GM12878 (cell line): ENCODE results near the gene GNAO1. TPM values are rescaled to one million over a fixed set of nuclear protein-coding genes. Genes with fewer than 3 reads are reported as not detected.

Source experiments
- ATAC-seq: fragments of 200-7000 bp; cut with Tn5 transposase; 3 replicates; pipeline ENCODE4 v1.9.1; 2020; ENCODE audit warnings: mild to moderate bottlenecking, moderate library complexity
- BruUV-seq: library from RNA; stranded (reverse); fragments of 400-500 nt; replicated peaks from 2 replicates; lab custom pipeline; 2021; lab: Mats Ljungman, UMichigan
- CTCF ChIA-PET: fragments of 300-600 bp; sonication (Branson Sonifier 250); formaldehyde crosslinking; extraction: SDS; loops from one replicate; lab custom pipeline; 2021; ENCODE audit warnings: inconsistent platforms; lab: Yijun Ruan, JAX
- POLR2A ChIA-PET: fragments of 350-600 bp; formaldehyde crosslinking; extraction: SDS; loops from one replicate; lab custom pipeline; 2021; ENCODE audit warnings: inconsistent platforms; lab: Charles Lee
- RAD21 ChIA-PET: fragments of 300-600 bp; sonication (Branson Sonifier 250); formaldehyde crosslinking; loops from one replicate; lab custom pipeline; 2023; ENCODE audit warnings: antibody characterized with exemption; ENCODE audit not compliant: unreplicated experiment; lab: Charles Lee
- SMC1A ChIA-PET: fragments of 300-600 bp; sonication (Branson Sonifier 250); formaldehyde crosslinking; loops from one replicate; lab custom pipeline; 2023; ENCODE audit not compliant: unreplicated experiment, uncharacterized antibody; lab: Charles Lee
- DNase-seq: peaks from one replicate; pipeline ENCODE4 v3.0.0-alpha.2; 2011; ENCODE audit warnings: low read depth, low spot score
- FAIRE-seq: peaks from 3 replicates; lab custom pipeline; 2011; peaks lifted over from hg19 to GRCh38; lab: Jason Lieb, UNC
- H2AFZ ChIP-seq: 2 replicates; pipeline ENCODE4 v1.6.0; 2011; ENCODE audit warnings: low read depth, low read length, control low read depth; ENCODE audit not compliant: control insufficient read depth
- H3K27ac ChIP-seq: 2 replicates; pipeline ENCODE4 v1.5.1; 2011; ENCODE audit warnings: control low read depth; ENCODE audit not compliant: control insufficient read depth, insufficient read depth
- H3K27me3 ChIP-seq, 2 experiments: replicated peaks in 1 of 2; 2 replicates each; pipeline versions ENCODE4 v1.6.0 to v1.6.1; 2011; ENCODE audit warnings: low read length in 1 of 2; ENCODE audit not compliant: control insufficient read depth in 2 of 2, insufficient read depth in 2 of 2
- H3K36me3 ChIP-seq, 2 experiments: 2 replicates each; pipeline ENCODE4 v1.5.1; 2011; ENCODE audit warnings: low read length in 1 of 2; ENCODE audit not compliant: control insufficient read depth in 2 of 2, insufficient read depth in 2 of 2
- H3K4me1 ChIP-seq: 2 replicates; pipeline ENCODE4 v1.6.1; 2011; ENCODE audit warnings: mild to moderate bottlenecking, low read length, moderate library complexity, mixed read lengths; ENCODE audit not compliant: control insufficient read depth, insufficient read depth
- H3K4me2 ChIP-seq: 2 replicates; pipeline ENCODE4 v1.6.0; 2011; ENCODE audit warnings: control low read depth; ENCODE audit not compliant: control insufficient read depth, insufficient read depth
- H3K4me3 ChIP-seq: fragments of 200-600 bp; sonication (generic); 2 replicates; pipeline ENCODE4 v1.5.1; 2016
- H3K79me2 ChIP-seq: 2 replicates; pipeline ENCODE4 v1.6.0; 2011; ENCODE audit warnings: low read length; ENCODE audit not compliant: control insufficient read depth, insufficient read depth
- H3K9ac ChIP-seq: 2 replicates; pipeline ENCODE4 v1.8.0; 2011; ENCODE audit warnings: low read length, control low read depth, mixed read lengths; ENCODE audit not compliant: control insufficient read depth, insufficient read depth
- H3K9me3 ChIP-seq: replicated peaks from 3 replicates; pipeline ENCODE4 v1.5.1; 2011; ENCODE audit warnings: mild to moderate bottlenecking, low read length; ENCODE audit not compliant: control insufficient read depth, insufficient read depth
- H4K20me1 ChIP-seq: 2 replicates; pipeline ENCODE4 v1.6.0; 2011; ENCODE audit not compliant: control insufficient read depth, insufficient read depth
- BACH1 ChIP-seq: fragments of 450-650 bp; IDR thresholded peaks from 2 replicates; pipeline ENCODE4 v1.6.1; 2017; ENCODE audit warnings: mild to moderate bottlenecking, borderline replicate concordance
- CBFB ChIP-seq: IDR thresholded peaks from 2 replicates; pipeline ENCODE4 v1.6.1; 2016; ENCODE audit warnings: antibody characterized with exemption, low read depth
- CUX1 ChIP-seq: IDR thresholded peaks from 2 replicates; pipeline ENCODE4 v1.6.1; 2012; ENCODE audit warnings: improper control_type of control experiment, low read depth, low read length; ENCODE audit not compliant: insufficient replicate concordance
- ESRRA ChIP-seq: IDR thresholded peaks from 2 replicates; pipeline ENCODE4 v1.6.1; 2012; ENCODE audit warnings: mild to moderate bottlenecking, low read length, improper control_type of control experiment
- FOXM1 ChIP-seq: IDR thresholded peaks from 2 replicates; pipeline ENCODE4 v1.6.1; 2012; ENCODE audit warnings: low read depth, mild to moderate bottlenecking, inconsistent platforms, low read length, moderate library complexity
- HCFC1 ChIP-seq: fragments of 150-350 bp; IDR thresholded peaks from 2 replicates; pipeline ENCODE4 v1.6.1; 2014; ENCODE audit warnings: low read length
- IRF5 ChIP-seq: fragments of 450-650 bp; IDR thresholded peaks from 2 replicates; pipeline ENCODE4 v1.6.1; 2017; ENCODE audit warnings: borderline replicate concordance
- JUNB ChIP-seq: IDR thresholded peaks from 2 replicates; pipeline ENCODE4 v1.6.1; 2016; ENCODE audit warnings: antibody characterized with exemption, mild to moderate bottlenecking
- MTA2 ChIP-seq: fragments of 450-650 bp; IDR thresholded peaks from 2 replicates; pipeline ENCODE4 v1.6.1; 2016; ENCODE audit warnings: low read depth, mild to moderate bottlenecking, moderate library complexity
- MXI1 ChIP-seq: fragments of 150-350 bp; IDR thresholded peaks from 2 replicates; pipeline ENCODE4 v1.6.1; 2011; ENCODE audit warnings: low read depth, mild to moderate bottlenecking, inconsistent platforms, low read length, improper control_type of control experiment
- MYB ChIP-seq: fragments of 150-350 bp; IDR thresholded peaks from 2 replicates; pipeline ENCODE4 v1.6.1; 2014; ENCODE audit warnings: mild to moderate bottlenecking, low read depth, low read length, borderline replicate concordance
- POU2F2 ChIP-seq: IDR thresholded peaks from 3 replicates; pipeline ENCODE4 v1.6.1; 2011; ENCODE audit warnings: low read depth, mild to moderate bottlenecking, low read length, borderline replicate concordance
- RCOR1 ChIP-seq: conservative IDR thresholded peaks from 2 replicates; pipeline ENCODE4 v1.6.1; 2012; ENCODE audit warnings: low read depth, low read length, improper control_type of control experiment
- RFX5 ChIP-seq: IDR thresholded peaks from 2 replicates; pipeline ENCODE4 v1.6.1; 2011; ENCODE audit warnings: low read depth, low read length, improper control_type of control experiment
- SRF ChIP-seq, 2 experiments: IDR thresholded peaks; 2 replicates each; pipeline ENCODE4 v1.6.1; 2011; ENCODE audit warnings: low read depth in 2 of 2, low read length in 2 of 2, mild to moderate bottlenecking in 1 of 2, moderate library complexity in 1 of 2
- WRNIP1 ChIP-seq: IDR thresholded peaks from 2 replicates; pipeline ENCODE4 v1.6.1; 2011; ENCODE audit warnings: low read depth, low read length, improper control_type of control experiment, borderline replicate concordance
- ZNF622 ChIP-seq: fragments of 450-650 bp; IDR thresholded peaks from 2 replicates; pipeline ENCODE4 v1.6.1; 2017; ENCODE audit warnings: mild to moderate bottlenecking, inconsistent platforms
- WGBS: methylation state at CpG from one replicate; pipeline ENCODE4 v1.1.6; 2016; ENCODE audit warnings: low lambda C conversion rate; ENCODE audit not compliant: insufficient replicate concordance, insufficient coverage; ENCODE audit errors: missing lambda C conversion rate; 5-methylcytosine and 5-hydroxymethylcytosine counted together
- in situ Hi-C: fragments of 300-500 bp; cut with MboI; formaldehyde crosslinking; loops from 9 replicates; pipeline ENCODE4 v1.14.3; 2018; ENCODE audit warnings: mixed read lengths
- intact Hi-C: fragments of 100-400 bp; cut with micrococcal nuclease; formaldehyde crosslinking; loops from one replicate; pipeline ENCODE4 v1.14.2; 2022; ENCODE audit not compliant: unreplicated experiment
- polyA plus RNA-seq, 11 experiments: library from polyadenylated mRNA; depleted of rRNA in 4 of 11; unstranded in 6 of 11; stranded (reverse) in 5 of 11; fragments of >200 nt; fragmentation: Nextera tagmentation in 4 of 11; fragmentation: Illumina TruSeq in 1 of 11; extraction: Ambion mirVana in 4 of 11; extraction: Trizol in 1 of 11; gene quantifications; 1 replicate in 1 of 11; 2 replicates in 10 of 11; pipeline versions ENCODE4 v1.2.1 to v1.2.3, GENCODE V29; 2011 to 2016; ENCODE audit warnings: inconsistent platforms in 2 of 11, missing spikeins in 2 of 11, low read depth in 1 of 11
- total RNA-seq, 4 experiments: library from RNA; depleted of rRNA in 3 of 4; stranded (reverse); fragments of >200 nt in 3 of 4; fragmentation: Illumina TruSeq in 1 of 4; extraction: Trizol in 1 of 4; gene quantifications; 2 replicates each; pipeline versions ENCODE4 v1.2.1 to v1.2.3, GENCODE V29; 2013 to 2021

GNAO1 gene
- total and polyA plus RNA-seq, 10 of the 15 experiments (the other 5 are each of a cell fraction or from before 2014, with no cell fraction given), result 0.05 to 0.28 (median 0.14) TPM; not detected in 6

GRCh38 chr16:56320811-56321558, 129.7 kb downstream of the GNAO1 start:
- no TSS peak for BruUV-seq
- ATAC-seq, result no peak
- Histone ChIP-seq H3K36me3 (no peaks in the 10 kb centered on the region), H3K27me3 (peaks cover 2% of the 10 kb centered on the region in 2 experiments; a peak in 1 of 4 replicates), H3K4me2 (no peak overlapping the region), H4K20me1 (no peaks in the 10 kb centered on the region), H3K4me3 (no peak overlapping the region), H3K9me3 (no peaks in the 10 kb centered on the region), H3K27ac (no peak overlapping the region), H3K4me1 (no peaks in the 10 kb centered on the region), H3K79me2 (no peaks in the 10 kb centered on the region), H2AFZ (no peak overlapping the region), H3K9ac (no peak overlapping the region)
- TF ChIP-seq HCFC1 (no peak), MXI1 (no peak), JUNB (no peak), SRF (IDR thresholded peaks at IDR 0.05; ENCODE audit: low read depth in 2 of 2, low read length in 2 of 2) (no peak), IRF5 (no peak), FOXM1 (no peak), CUX1 (no peak), ESRRA (no peak), POU2F2 (no peak), WRNIP1 (no peak), MTA2 (no peak), RFX5 (no peak), BACH1 (no peak), CBFB (no peak), RCOR1 (no peak), ZNF622 (no peak), MYB (no peak)
- WGBS, result under 1% methylated on average over 7 of the region's 7 CpGs
- SMC1A ChIA-PET, result interaction anchor here (1.3 kb wide), 1 partner anchor 380 kb away, joined by 3 read pairs; no protein-coding TSS in a partner anchor
- DNase-seq, result no peak
- CTCF ChIA-PET, result interaction anchor here (0.8 to 3.2 kb wide), 3 partner anchors 35 to 376 kb away, joined by 3 to 66 read pairs (median 5); no protein-coding TSS in a partner anchor
- no peak for FAIRE-seq
- RAD21 ChIA-PET, result interaction anchor here (1.1 kb wide), 1 partner anchor 381 kb away, joined by 3 read pairs; no protein-coding TSS in a partner anchor
- intact Hi-C loops, result no loop called here
- POLR2A ChIA-PET, result no interaction called here
- in situ Hi-C loops, result no loop called here
